Neutrophil (primary cell): ENCODE measurements around the gene SLC9B2.

Source experiments
- H3K27ac ChIP-seq: fragments of 200-600 bp; sonication (generic); 2 replicates; pipeline ENCODE4 v1.5.1; 2016; ENCODE audit warnings: mild to moderate bottlenecking, moderate library complexity
- H3K27me3 ChIP-seq: fragments of 200-600 bp; sonication (generic); 2 replicates; pipeline ENCODE4 v1.6.0; 2016; ENCODE audit warnings: mild to moderate bottlenecking
- H3K36me3 ChIP-seq: fragments of 200-600 bp; sonication (generic); 2 replicates; pipeline ENCODE4 v1.5.1; 2017
- H3K4me1 ChIP-seq, 2 experiments: fragments of 200-600 bp in 1 of 2; sonication (generic) in 1 of 2; 1 replicate in 1 of 2; 2 replicates in 1 of 2; pipeline versions ENCODE4 v1.5.1 to v1.6.1; 2013 to 2016; ENCODE audit warnings: low read depth in 1 of 2, low read length in 1 of 2, mild to moderate bottlenecking in 1 of 2, moderate library complexity in 1 of 2; ENCODE audit not compliant: control insufficient read depth in 1 of 2, insufficient read depth in 1 of 2
- H3K4me3 ChIP-seq, 2 experiments: fragments of 200-600 bp in 1 of 2; sonication (generic) in 1 of 2; 1 replicate in 1 of 2; 2 replicates in 1 of 2; pipeline ENCODE4 v1.5.1; 2013 to 2016; ENCODE audit warnings: low read depth in 1 of 2, low read length in 1 of 2, mild to moderate bottlenecking in 1 of 2, moderate library complexity in 1 of 2
- H3K9me3 ChIP-seq: fragments of 200-600 bp; sonication (generic); 2 replicates; pipeline ENCODE4 v1.5.1; 2016
- TF ChIP-seq, protein P1 (sequence below): fragments of 200-600 bp; sonication (generic); IDR thresholded peaks from 2 replicates; pipeline ENCODE4 v1.5.1; 2016; ENCODE audit warnings: antibody characterized with exemption

SLC9B2 gene

DNA sequence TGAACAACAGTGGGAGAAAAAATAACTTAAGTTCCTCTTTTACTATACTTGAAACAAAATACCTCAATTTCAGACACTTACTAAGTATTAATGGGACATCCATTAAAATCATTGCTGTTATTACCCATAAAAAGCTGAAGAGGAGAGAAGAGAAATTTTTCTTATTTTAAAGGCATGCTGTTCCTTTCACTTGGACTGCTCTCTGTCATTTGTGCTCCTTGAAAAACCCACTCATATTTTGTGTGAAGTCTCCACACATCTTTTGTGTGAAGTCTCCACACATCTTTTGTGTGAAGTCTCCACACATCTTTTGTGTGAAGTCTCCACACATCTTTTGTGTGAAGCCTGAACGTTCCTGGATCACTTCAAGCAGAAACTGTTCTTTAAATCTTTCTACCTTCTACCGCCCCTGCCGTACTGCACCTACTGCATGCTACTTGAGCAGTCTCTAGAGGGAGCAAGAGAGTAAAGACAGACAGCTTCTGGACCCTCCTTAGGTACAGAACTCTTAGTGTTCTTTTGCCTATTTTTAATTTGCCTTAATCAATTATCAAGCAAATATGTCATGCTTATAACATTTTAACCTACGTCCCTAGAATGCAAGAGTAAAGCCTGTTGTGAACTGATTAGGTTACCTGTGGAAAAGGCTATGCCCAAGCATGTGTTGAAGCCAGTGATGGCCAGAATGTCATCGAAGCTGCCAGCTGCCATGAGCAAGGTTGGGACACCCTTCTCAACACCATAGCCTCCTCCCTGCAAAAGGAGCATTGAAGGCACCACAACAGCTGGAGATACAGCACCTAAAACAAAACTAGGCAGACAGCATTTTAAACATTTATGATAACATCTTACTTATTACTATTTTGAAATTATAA lies 29.9 kb downstream of the SLC9B2 start:
- no peaks in the 10 kb centered on the region for H3K9me3 ChIP-seq
- no peaks in the 10 kb centered on the region for H3K4me1 ChIP-seq
- H3K27me3 ChIP-seq = no peaks in the 10 kb centered on the region
- H3K4me3 ChIP-seq = no peak overlapping the region
- TF ChIP-seq, protein P1, sequence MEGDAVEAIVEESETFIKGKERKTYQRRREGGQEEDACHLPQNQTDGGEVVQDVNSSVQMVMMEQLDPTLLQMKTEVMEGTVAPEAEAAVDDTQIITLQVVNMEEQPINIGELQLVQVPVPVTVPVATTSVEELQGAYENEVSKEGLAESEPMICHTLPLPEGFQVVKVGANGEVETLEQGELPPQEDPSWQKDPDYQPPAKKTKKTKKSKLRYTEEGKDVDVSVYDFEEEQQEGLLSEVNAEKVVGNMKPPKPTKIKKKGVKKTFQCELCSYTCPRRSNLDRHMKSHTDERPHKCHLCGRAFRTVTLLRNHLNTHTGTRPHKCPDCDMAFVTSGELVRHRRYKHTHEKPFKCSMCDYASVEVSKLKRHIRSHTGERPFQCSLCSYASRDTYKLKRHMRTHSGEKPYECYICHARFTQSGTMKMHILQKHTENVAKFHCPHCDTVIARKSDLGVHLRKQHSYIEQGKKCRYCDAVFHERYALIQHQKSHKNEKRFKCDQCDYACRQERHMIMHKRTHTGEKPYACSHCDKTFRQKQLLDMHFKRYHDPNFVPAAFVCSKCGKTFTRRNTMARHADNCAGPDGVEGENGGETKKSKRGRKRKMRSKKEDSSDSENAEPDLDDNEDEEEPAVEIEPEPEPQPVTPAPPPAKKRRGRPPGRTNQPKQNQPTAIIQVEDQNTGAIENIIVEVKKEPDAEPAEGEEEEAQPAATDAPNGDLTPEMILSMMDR = peak; percentile 40
- H3K36me3 ChIP-seq = no peaks in the 10 kb centered on the region
- H3K27ac ChIP-seq = no peak overlapping the region

DNA sequence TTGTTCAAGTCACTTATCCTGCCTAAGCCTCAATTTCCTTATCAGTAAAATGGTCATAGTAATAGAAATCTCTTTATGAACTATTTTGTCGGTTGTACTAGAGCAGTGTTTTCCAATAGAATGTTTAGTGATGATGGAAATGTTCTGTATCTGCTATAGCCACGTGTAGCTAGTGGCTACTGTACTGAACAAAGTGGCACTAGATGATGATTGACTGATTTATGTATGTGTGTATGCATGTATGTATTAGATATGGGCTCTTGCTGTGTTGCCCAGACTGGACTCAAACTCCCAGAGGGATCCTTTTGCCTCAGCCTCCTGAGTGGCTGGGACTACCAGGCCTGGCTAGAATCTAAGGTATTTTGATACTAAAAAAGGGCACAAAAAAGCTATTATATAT lies 32.4 kb downstream of the SLC9B2 start:
- Histone ChIP-seq H3K4me3 (no peak overlapping the region), H3K27ac (no peak overlapping the region), H3K4me1 (no peaks in the 10 kb centered on the region), H3K36me3 (no peaks in the 10 kb centered on the region), H3K9me3 (no peaks in the 10 kb centered on the region), H3K27me3 (no peaks in the 10 kb centered on the region)
- TF ChIP-seq, protein P1 = no peak

DNA sequence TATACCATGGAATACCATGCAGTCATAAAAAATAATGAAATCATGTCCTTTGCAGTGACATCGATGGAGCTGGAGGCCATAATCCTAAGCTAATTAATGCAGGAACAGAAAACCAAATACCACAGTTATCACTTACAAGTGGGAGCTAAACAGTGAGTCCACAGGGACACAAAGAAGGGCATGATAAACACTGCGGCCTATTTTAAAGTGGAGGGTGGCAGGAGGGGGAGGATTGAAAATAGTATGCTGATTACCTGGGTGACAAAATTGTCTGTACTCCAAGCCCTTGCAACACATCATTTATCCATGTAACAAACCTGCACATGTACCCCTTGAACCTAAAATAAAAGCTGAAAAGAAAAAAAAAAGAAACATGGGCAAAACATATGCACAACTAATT lies 40.4 kb downstream of the SLC9B2 start:
- no peaks in the 10 kb centered on the region for H3K4me1 ChIP-seq
- no peaks in the 10 kb centered on the region for H3K9me3 ChIP-seq
- H3K36me3 ChIP-seq = no peaks in the 10 kb centered on the region
- no peak overlapping the region for H3K4me3 ChIP-seq
- H3K27me3 ChIP-seq = no peaks in the 10 kb centered on the region
- TF ChIP-seq, protein P1 = no peak
- H3K27ac ChIP-seq = no peak overlapping the region

DNA sequence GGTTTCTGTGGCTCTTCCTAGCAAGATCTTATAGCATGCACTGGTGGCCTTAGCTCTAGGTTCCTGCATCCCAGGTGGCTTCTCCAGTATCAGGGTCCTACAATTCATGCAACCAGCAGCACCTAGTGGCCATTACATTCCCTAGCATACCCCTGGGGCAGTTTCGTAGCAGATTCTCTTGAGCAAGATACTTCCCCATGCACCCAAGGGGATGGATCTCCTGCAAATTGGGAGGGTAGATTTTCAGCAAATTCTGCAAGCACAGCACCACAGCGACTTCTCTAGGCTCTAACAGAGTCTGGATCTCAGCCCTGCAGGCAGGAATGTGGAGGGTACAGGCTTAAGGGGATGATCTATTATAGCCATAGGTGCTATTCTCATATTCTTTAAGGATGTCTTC lies 44.0 kb downstream of the SLC9B2 start:
- H3K4me1 ChIP-seq = no peaks in the 10 kb centered on the region
- H3K36me3 ChIP-seq = no peaks in the 10 kb centered on the region

DNA sequence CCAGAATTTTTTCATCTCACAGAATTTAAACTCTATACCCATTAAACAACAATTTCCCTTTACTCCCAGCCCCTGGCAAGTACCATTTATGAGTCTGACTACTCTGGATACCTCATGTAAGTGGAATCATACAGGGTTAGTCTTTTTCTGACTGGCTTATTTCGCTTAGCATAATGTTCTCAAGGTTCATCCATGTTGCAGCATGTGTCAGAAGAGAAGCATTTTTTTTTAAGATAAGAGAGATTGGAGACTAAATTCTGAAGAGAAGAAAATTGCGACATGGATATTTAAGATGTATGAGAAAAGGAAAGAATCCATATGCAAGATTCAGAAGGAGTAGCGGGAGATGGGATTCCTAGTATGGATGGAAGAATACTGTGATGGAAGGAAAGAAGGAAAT lies 45.8 kb downstream of the SLC9B2 start:
- no peaks in the 10 kb centered on the region for H3K4me1 ChIP-seq
- H3K4me3 ChIP-seq = no peak overlapping the region
- no peaks in the 10 kb centered on the region for H3K27me3 ChIP-seq
- no peaks in the 10 kb centered on the region for H3K9me3 ChIP-seq
- H3K36me3 ChIP-seq = no peaks in the 10 kb centered on the region
- H3K27ac ChIP-seq = no peak overlapping the region
- TF ChIP-seq, protein P1 = no peak

More for the DNA sequence above, 44.0 kb downstream of the SLC9B2 start:
- no peak overlapping the region for H3K27ac ChIP-seq
- no peaks in the 10 kb centered on the region for H3K9me3 ChIP-seq
- H3K27me3 ChIP-seq = no peaks in the 10 kb centered on the region
- TF ChIP-seq, protein P1 = no peak
- H3K4me3 ChIP-seq = no peak overlapping the region
